ENCODE measurements around the gene KRTAP4-1. TPM values are rescaled to one million over a fixed set of nuclear protein-coding genes. Genes with fewer than 3 reads are reported as not detected.
"Not testable (repeated sequence)": the region's sequence is repeated elsewhere in the genome, so short reads cannot be mapped to it uniquely, and the experiment has no call there.

KRTAP4-1 gene
- total RNA-seq = not detected

DNA sequence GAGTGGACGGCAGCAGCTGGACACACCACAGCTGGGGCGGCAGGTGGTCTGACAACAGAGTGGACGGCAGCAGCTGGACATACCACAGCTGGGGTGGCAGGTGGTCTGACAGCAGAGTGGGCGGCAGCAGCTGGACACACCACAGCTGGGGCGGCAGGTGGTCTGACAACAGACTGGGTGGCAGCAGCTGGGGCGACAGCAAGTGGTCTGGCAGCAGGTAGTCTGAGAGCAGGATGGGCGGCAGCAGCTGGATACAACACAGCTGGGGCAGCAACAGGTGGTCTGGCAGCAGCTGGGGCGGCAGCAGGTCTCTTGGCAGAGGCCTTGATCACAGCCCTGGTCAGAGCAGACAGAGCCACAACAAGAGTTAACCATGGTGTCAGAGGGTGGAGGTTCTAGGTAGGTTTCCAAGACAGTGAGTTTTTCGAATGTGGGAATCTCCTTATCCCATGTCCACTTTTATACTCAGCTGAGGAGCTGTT lies at the start of gene KRTAP4-1:
TSS of gene KRTAP4-1 (minus strand) at position 432 of the 482 bp plus-strand sequence. CDS start at position 375, 57 bp downstream.
- Histone ChIP-seq H3K9me3 (no peaks in the 10 kb centered on the region), H3K4me1 (no peaks in the 10 kb centered on the region), H3K27ac (no peak within 1 kb of the TSS), H3K27me3 (no peaks in the 10 kb centered on the region), H3K4me3 (no peak within 1 kb of the TSS), H3K36me3 (no peaks in the 10 kb centered on the region)
- TF ChIP-seq, protein P1, sequence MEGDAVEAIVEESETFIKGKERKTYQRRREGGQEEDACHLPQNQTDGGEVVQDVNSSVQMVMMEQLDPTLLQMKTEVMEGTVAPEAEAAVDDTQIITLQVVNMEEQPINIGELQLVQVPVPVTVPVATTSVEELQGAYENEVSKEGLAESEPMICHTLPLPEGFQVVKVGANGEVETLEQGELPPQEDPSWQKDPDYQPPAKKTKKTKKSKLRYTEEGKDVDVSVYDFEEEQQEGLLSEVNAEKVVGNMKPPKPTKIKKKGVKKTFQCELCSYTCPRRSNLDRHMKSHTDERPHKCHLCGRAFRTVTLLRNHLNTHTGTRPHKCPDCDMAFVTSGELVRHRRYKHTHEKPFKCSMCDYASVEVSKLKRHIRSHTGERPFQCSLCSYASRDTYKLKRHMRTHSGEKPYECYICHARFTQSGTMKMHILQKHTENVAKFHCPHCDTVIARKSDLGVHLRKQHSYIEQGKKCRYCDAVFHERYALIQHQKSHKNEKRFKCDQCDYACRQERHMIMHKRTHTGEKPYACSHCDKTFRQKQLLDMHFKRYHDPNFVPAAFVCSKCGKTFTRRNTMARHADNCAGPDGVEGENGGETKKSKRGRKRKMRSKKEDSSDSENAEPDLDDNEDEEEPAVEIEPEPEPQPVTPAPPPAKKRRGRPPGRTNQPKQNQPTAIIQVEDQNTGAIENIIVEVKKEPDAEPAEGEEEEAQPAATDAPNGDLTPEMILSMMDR (IDR thresholded peaks at IDR 0.05) = no peak
- intact Hi-C loops (cut with DNase I) = no loop called here
- no peak for DNase-seq (ENCODE audit: low spot score in 2 of 2)

DNA sequence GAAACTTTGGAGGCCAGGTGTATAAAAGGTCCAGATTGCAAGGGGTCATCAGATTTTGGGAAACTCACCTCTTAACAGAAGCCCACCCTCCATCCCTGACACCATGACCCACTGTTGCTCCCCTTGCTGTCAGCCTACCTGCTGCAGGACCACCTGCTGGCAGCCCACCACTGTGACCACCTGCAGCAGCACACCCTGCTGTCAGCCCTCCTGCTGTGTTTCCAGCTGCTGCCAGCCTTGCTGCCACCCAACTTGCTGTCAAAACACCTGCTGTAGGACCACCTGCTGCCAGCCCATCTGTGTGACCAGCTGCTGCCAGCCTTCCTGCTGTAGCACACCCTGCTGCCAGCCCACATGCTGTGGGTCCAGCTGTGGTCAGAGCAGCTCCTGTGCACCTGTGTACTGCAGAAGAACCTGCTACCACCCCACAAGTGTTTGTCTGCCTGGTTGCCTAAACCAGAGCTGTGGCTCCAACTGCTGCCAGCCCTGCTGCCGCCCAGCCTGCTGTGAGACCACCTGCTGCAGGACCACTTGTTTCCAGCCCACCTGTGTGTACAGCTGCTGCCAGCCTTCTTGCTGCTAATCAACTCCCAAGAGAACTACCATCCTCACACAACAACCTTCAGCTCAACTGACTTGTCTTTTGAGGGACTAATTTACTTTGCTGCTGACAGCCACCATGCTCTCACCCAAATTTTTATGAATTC lies 47.8 kb upstream of the KRTAP4-1 start, which contains the start of gene KRTAP9-3:
TSS of gene KRTAP9-3 (plus strand) at position 51 of the 707 bp plus-strand sequence. CDS start at position 104, 53 bp downstream.
- H3K4me1 ChIP-seq; H3K4me3 ChIP-seq; H3K27me3 ChIP-seq; H3K36me3 ChIP-seq; DNase-seq (ENCODE audit: low spot score in 2 of 2); intact Hi-C loops (cut with DNase I); H3K9me3 ChIP-seq; H3K27ac ChIP-seq: not testable (repeated sequence)

DNA sequence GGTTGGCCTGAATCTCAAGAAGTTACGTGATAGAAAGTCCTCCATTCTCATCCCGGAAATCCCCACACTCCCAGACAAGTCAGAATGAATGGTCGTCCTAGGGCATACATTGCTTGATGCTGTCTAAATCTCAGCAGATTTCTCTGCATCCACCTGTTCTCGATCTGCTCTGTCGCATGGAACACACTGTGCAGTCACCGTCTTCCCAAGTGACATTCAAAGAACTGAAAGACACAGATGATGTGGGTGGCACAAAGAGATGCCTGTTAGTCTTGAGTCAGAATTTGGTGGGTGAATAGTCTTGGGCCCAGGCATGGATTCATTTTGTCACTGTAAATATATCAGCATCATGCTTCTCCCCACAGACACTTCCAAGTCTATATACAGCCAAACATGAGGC lies 47.0 kb upstream of the KRTAP4-1 start:
- Histone ChIP-seq H3K4me3 (no peak overlapping the region), H3K9me3 (no peaks in the 10 kb centered on the region), H3K27ac (no peak overlapping the region), H3K4me1 (no peaks in the 10 kb centered on the region), H3K27me3 (no peaks in the 10 kb centered on the region), H3K36me3 (no peaks in the 10 kb centered on the region)
- DNase-seq (ENCODE audit: low spot score in 2 of 2) = no peak
- TF ChIP-seq, protein P1 (IDR thresholded peaks at IDR 0.05) = no peak
- intact Hi-C loops (cut with DNase I) = no loop called here

DNA sequence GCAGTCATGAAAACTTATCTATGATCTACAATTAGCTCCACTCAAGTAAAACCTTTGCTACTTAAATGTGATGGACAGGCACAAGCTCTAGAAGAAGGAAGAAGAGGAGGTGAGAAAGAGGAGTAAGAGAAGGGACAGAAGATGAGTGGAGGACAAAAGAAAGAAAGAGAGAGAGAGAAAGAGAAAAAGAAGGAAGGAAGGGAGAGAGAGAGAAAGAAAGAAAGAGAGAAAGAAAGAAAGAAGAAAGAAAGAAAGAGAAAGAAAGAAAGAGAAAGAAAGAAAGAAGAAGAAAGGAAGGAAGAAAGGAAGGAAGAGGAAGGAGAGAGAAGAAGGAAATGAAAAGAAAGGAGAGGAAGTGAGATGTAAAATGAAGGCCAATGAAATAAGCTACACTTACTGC lies 45.4 kb upstream of the KRTAP4-1 start:
- no peaks in the 10 kb centered on the region for H3K4me1 ChIP-seq
- intact Hi-C loops (cut with DNase I) = no loop called here
- H3K36me3 ChIP-seq = no peaks in the 10 kb centered on the region
- no peak overlapping the region for H3K4me3 ChIP-seq
- TF ChIP-seq, protein P1 (IDR thresholded peaks at IDR 0.05) = no peak
- no peaks in the 10 kb centered on the region for H3K9me3 ChIP-seq
- DNase-seq (ENCODE audit: low spot score in 2 of 2) = no peak
- H3K27me3 ChIP-seq = no peaks in the 10 kb centered on the region
- H3K27ac ChIP-seq = no peak overlapping the region

DNA sequence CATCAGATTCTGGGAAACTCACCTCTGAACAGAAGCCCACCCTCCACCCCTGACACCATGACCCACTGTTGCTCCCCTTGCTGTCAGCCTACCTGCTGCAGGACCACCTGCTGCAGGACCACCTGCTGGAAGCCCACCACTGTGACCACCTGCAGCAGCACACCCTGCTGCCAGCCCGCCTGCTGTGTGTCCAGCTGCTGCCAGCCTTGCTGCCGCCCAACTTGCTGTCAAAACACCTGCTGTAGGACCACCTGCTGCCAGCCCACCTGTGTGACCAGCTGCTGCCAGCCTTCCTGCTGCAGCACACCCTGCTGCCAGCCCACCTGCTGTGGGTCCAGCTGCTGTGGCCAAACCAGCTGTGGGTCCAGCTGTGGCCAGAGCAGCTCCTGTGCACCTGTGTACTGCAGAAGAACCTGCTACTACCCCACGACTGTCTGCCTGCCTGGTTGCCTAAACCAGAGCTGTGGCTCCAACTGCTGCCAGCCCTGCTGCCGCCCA lies 41.9 kb upstream of the KRTAP4-1 start, which contains the start of gene KRTAP9-2:
TSS of gene KRTAP9-2 (plus strand) at position 51 of the 498 bp plus-strand sequence. CDS start at position 58, 7 bp downstream.
- intact Hi-C loops (cut with DNase I); H3K4me3 ChIP-seq; H3K27ac ChIP-seq; H3K9me3 ChIP-seq; H3K27me3 ChIP-seq; H3K36me3 ChIP-seq; DNase-seq (ENCODE audit: low spot score in 2 of 2); H3K4me1 ChIP-seq: not testable (repeated sequence)

DNA sequence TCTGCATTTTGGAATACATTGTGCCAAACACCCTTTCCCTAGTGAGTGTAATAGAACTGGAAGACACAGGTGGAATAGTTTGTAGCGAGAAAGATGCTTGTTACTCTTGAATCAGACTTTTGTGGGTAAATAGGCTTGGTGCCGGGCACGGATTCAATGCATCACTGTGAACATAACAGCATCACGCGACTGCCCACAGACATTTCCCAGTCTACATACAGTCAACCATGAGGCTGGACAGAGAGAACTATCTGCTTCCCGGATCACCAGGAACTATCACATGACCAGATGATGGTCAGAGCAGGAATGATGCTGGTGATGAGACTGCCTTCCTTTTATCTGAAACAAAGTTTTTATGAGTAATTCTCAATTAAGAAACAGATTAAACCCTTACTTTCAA lies 41.3 kb upstream of the KRTAP4-1 start:
- H3K4me1 ChIP-seq = no peaks in the 10 kb centered on the region
- intact Hi-C loops (cut with DNase I) = no loop called here
- TF ChIP-seq, protein P1 (IDR thresholded peaks at IDR 0.05) = no peak

More for the DNA sequence above, 41.3 kb upstream of the KRTAP4-1 start:
- H3K36me3 ChIP-seq = no peaks in the 10 kb centered on the region
- no peaks in the 10 kb centered on the region for H3K9me3 ChIP-seq
- no peak overlapping the region for H3K4me3 ChIP-seq
- no peak for DNase-seq (ENCODE audit: low spot score in 2 of 2)
- H3K27me3 ChIP-seq = no peaks in the 10 kb centered on the region
- no peak overlapping the region for H3K27ac ChIP-seq

Data from ascending aorta (tissue), 2 donors.